CD8-positive, alpha-beta memory T cell (primary cell): ENCODE data around the gene CANX. TPM values are rescaled to one million over a fixed set of nuclear protein-coding genes. Genes with fewer than 3 reads are reported as not detected.
"Not testable (repeated sequence)": the region's sequence is repeated elsewhere in the genome, so short reads cannot be mapped to it uniquely, and the experiment has no call there.

Source experiments
- CTCF ChIA-PET: fragments of 350-600 bp; sonication (Branson Sonifier 250); formaldehyde crosslinking; loops from one replicate; lab custom pipeline; 2021; ENCODE audit warnings: antibody characterized with exemption; lab: Charles Lee
- POLR2A ChIA-PET: fragments of 350-600 bp; sonication (Branson Sonifier 250); formaldehyde crosslinking; loops from one replicate; lab custom pipeline; 2021; ENCODE audit warnings: antibody characterized with exemption; lab: Charles Lee
- DNase-seq, 5 donors: peaks; one replicate each; pipeline versions ENCODE4 v3.0.0 to v3.0.0-alpha.2; 2020 to 2022; ENCODE audit warnings: mixed read lengths in 1 of 5
- H3K27ac ChIP-seq: one replicate; pipeline ENCODE4 v1.7.0; 2013; ENCODE audit warnings: low read depth, mild to moderate bottlenecking, low read length, moderate library complexity
- H3K27me3 ChIP-seq: 2 replicates; pipeline ENCODE4 v1.7.0; 2013; ENCODE audit warnings: low read length, mild to moderate bottlenecking; ENCODE audit not compliant: insufficient read depth, poor library complexity, severe bottlenecking
- H3K36me3 ChIP-seq: 2 replicates; pipeline ENCODE4 v1.7.0; 2013; ENCODE audit warnings: mild to moderate bottlenecking, low read length, moderate library complexity; ENCODE audit not compliant: insufficient read depth
- H3K4me1 ChIP-seq: 2 replicates; pipeline ENCODE4 v1.7.0; 2013; ENCODE audit warnings: mild to moderate bottlenecking, low read length, moderate library complexity; ENCODE audit not compliant: insufficient read depth
- H3K4me3 ChIP-seq: 2 replicates; pipeline ENCODE4 v1.7.0; 2013; ENCODE audit warnings: mild to moderate bottlenecking, low read length
- H3K9me3 ChIP-seq: 2 replicates; pipeline ENCODE4 v1.7.0; 2013; ENCODE audit warnings: mild to moderate bottlenecking, low read length
- H3K27ac Mint-ChIP-seq, 8 donors: one replicate each; pipeline ENCODE4 v1.8.0; 2020 to 2021; ENCODE audit warnings: mixed read lengths in 8 of 8, mild to moderate bottlenecking in 6 of 8, inconsistent platforms in 3 of 8, moderate library complexity in 3 of 8
- H3K27me3 Mint-ChIP-seq, 2 donors: one replicate each; pipeline ENCODE4 v1.8.0; 2020 to 2021; ENCODE audit warnings: mixed read lengths in 2 of 2, mild to moderate bottlenecking in 1 of 2, moderate library complexity in 1 of 2
- H3K36me3 Mint-ChIP-seq, 3 donors: one replicate each; pipeline ENCODE4 v1.8.0; 2020 to 2021; ENCODE audit warnings: mixed read lengths in 3 of 3, inconsistent platforms in 1 of 3, mild to moderate bottlenecking in 1 of 3
- H3K4me1 Mint-ChIP-seq, 3 donors: one replicate each; pipeline ENCODE4 v1.8.0; 2020 to 2021; ENCODE audit warnings: mixed read lengths in 3 of 3, inconsistent platforms in 1 of 3, mild to moderate bottlenecking in 1 of 3
- H3K4me3 Mint-ChIP-seq, 7 donors: one replicate each; pipeline ENCODE4 v1.8.0; 2020 to 2021; ENCODE audit warnings: mixed read lengths in 7 of 7, mild to moderate bottlenecking in 6 of 7, moderate library complexity in 4 of 7, inconsistent platforms in 2 of 7
- H3K9me3 Mint-ChIP-seq, 5 donors: one replicate each; pipeline ENCODE4 v1.8.0; 2020 to 2022; ENCODE audit warnings: mixed read lengths in 5 of 5, mild to moderate bottlenecking in 3 of 5, moderate library complexity in 2 of 5, inconsistent platforms in 1 of 5
- polyA plus RNA-seq: library from polyadenylated mRNA; unstranded; fragments of 300-500 nt; fragmentation: Illumina TruSeq; gene quantifications from one replicate; pipeline ENCODE4 v1.2.3, GENCODE V29; 2021
- total RNA-seq, 2 experiments: library from RNA; stranded (reverse); gene quantifications; one replicate each; pipeline ENCODE4 v1.2.3, GENCODE V29; 2021

CANX gene
- total and polyA plus RNA-seq, 3 experiments from 2014 or later, result 283 to 710 (median 694) TPM

DNA sequence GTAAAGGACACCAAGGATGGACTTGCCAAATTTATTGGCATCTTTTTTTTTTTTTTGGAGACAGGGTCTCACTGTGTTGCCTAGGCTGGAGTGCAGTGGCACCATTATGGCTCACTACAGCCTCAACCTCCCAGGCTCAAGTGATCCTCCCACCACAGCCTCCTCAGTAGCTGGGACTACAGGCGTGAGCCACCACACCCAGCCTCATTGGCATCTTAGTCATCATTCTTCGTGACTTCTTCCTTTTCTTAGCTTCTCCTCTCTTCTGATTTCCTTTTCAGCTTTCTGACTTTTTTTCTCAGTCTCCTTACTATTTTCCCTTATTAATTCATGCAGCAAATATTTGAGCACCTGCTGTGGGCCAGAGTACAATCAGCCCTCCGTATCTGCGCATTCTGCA lies 40.0 kb downstream of the CANX start:
- Histone ChIP-seq H3K9me3 (no peaks in the 10 kb centered on the region), H3K4me1 (peaks cover 53% of the 10 kb centered on the region), H3K27me3 (no peaks in the 10 kb centered on the region), H3K27ac (no peak overlapping the region), H3K36me3 (no peaks in the 10 kb centered on the region), H3K4me3 (no peak overlapping the region)
- peaks cover 0 to 42% (median 11%) of the 10 kb centered on the region in 3 donors for H3K36me3 Mint-ChIP-seq
- H3K9me3 Mint-ChIP-seq, result no peaks in the 10 kb centered on the region
- H3K27me3 Mint-ChIP-seq, result no peaks in the 10 kb centered on the region
- ChIA-PET POLR2A (interaction anchor here (0.8 kb wide), 1 partner anchor 35 kb away, joined by 3 read pairs; no protein-coding TSS in a partner anchor), CTCF (interaction anchor here (0.5 to 0.8 kb wide), 2 partner anchors 16 to 27 kb away, joined by 3 read pairs; no protein-coding TSS in a partner anchor)
- no peak for DNase-seq
- peak overlapping the region; percentile 2 to 84 (median 74) for H3K27ac Mint-ChIP-seq
- H3K4me3 Mint-ChIP-seq, result peak overlapping the region in 3 of 7 donors; percentile 8 to 73 (median 47)
- peaks cover 56 to 77% (median 74%) of the 10 kb centered on the region in 3 donors for H3K4me1 Mint-ChIP-seq

DNA sequence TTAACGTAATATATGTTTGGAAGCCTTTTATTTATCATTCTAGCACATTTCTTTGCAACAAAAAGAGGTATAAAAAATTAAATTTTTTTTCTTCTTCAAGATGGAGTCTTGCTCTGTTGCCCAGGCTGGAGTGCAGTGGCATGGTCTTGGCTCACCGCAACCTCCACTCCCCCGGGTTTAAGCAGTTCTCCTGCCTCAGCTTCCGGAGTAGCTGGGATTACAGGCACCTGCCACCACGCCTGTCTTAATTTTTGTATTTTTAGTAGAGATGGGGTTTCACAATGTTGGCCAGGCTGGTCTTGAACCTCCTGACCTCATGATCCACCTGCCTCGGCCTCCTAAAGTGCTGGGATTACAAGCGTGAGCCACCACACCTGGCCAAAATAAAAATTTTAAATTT lies 45.3 kb downstream of the CANX start:
- POLR2A ChIA-PET, H3K27ac ChIP-seq, H3K4me3 ChIP-seq, H3K27me3 ChIP-seq, H3K4me3 Mint-ChIP-seq, H3K27me3 Mint-ChIP-seq, DNase-seq, H3K4me1 ChIP-seq, H3K9me3 Mint-ChIP-seq, H3K36me3 ChIP-seq, H3K9me3 ChIP-seq, H3K27ac Mint-ChIP-seq: not testable (repeated sequence)
- Mint-ChIP-seq H3K4me1 (peaks cover 33 to 54% (median 46%) of the 10 kb centered on the region in 3 donors), H3K36me3 (peaks cover 0 to 28% (median 2%) of the 10 kb centered on the region in 3 donors)
- CTCF ChIA-PET, result interaction anchor here (0.7 kb wide), 1 partner anchor 153 kb away, joined by 3 read pairs; no protein-coding TSS in a partner anchor

GRCh38 chr5:179746872-179747271 lies 48.1 kb downstream of the CANX start:
- Histone ChIP-seq H3K4me1 (no peaks in the 10 kb centered on the region), H3K36me3 (no peaks in the 10 kb centered on the region), H3K27ac (no peak overlapping the region), H3K9me3 (no peaks in the 10 kb centered on the region), H3K4me3 (no peak overlapping the region), H3K27me3 (no peaks in the 10 kb centered on the region)
- Mint-ChIP-seq H3K4me1 (peaks cover 27 to 52% (median 37%) of the 10 kb centered on the region in 3 donors), H3K9me3 (no peaks in the 10 kb centered on the region), H3K27ac (peak overlapping the region in 6 of 8 donors; percentile 1 to 88 (median 60)), H3K27me3 (no peaks in the 10 kb centered on the region), H3K4me3 (peak overlapping the region in 1 of 7 donors; percentile 48), H3K36me3 (peaks cover 0 to 29% (median 2%) of the 10 kb centered on the region in 3 donors)
- POLR2A ChIA-PET, result no interaction called here
- DNase-seq, result no peak
- CTCF ChIA-PET, result no interaction called here

- H3K9me3 ChIP-seq, result no peaks in the 10 kb centered on the region
- H3K27ac ChIP-seq, result no peak overlapping the region
- H3K27me3 ChIP-seq, result no peaks in the 10 kb centered on the region
- no peak overlapping the region for H3K4me3 Mint-ChIP-seq
- H3K36me3 ChIP-seq, result no peaks in the 10 kb centered on the region
- no peaks in the 10 kb centered on the region for H3K27me3 Mint-ChIP-seq
- H3K9me3 Mint-ChIP-seq, result no peaks in the 10 kb centered on the region
- peaks cover 26 to 48% (median 35%) of the 10 kb centered on the region in 3 donors for H3K4me1 Mint-ChIP-seq
- ChIA-PET CTCF (no interaction called here), POLR2A (no interaction called here)
- no peaks in the 10 kb centered on the region for H3K4me1 ChIP-seq
- peak overlapping the region in 1 of 8 donors; percentile 23 for H3K27ac Mint-ChIP-seq
- H3K36me3 Mint-ChIP-seq, result peaks cover 0 to 27% (median 2%) of the 10 kb centered on the region in 3 donors
- DNase-seq, result no peak
- H3K4me3 ChIP-seq, result no peak overlapping the region
Observed at GRCh38 chr5:179747811-179748210, 49.0 kb downstream of the CANX start.

DNA sequence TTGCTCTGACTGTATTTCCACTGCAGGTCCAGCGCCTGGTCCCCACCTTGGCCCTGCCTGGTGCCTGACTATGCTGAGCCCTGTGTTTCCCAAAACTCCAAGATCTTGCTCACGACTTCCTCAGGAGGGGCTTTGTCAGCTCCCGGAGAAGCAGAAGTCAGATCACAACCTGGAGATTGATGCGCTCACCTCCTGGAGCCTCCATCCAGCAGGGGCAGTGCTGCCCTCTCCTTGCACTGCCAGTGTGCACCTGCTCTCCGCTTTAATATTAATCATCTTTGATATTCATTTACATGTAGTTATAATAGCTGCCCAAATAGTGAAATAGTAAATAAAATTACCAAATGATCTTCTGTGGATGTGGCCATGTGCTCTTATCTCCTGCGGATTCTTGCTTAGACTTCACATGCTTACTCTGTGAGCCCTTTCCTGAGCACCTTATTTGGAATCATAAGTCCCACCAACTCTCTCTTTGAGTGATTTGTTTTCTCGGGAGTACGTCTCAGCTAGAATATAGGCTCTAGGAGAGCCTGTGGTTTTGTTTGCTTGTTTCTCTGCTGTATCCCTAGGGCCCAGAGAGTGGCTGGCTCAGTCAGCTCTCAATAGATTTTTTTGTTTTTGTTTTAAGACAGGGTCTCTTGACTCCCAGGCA lies 51.2 kb downstream of the CANX start:
- Mint-ChIP-seq H3K27ac (peak overlapping the region in 5 of 8 donors; percentile 8 to 84 (median 66)), H3K4me1 (peaks cover 41 to 63% (median 47%) of the 10 kb centered on the region in 3 donors), H3K36me3 (peaks cover 0 to 33% (median 5%) of the 10 kb centered on the region in 3 donors), H3K9me3 (no peaks in the 10 kb centered on the region), H3K4me3 (no peak overlapping the region), H3K27me3 (no peaks in the 10 kb centered on the region)
- Histone ChIP-seq H3K36me3 (no peaks in the 10 kb centered on the region), H3K9me3 (no peaks in the 10 kb centered on the region), H3K4me1 (peaks cover 14% of the 10 kb centered on the region), H3K27me3 (no peaks in the 10 kb centered on the region), H3K4me3 (no peak overlapping the region), H3K27ac (no peak overlapping the region)
- POLR2A ChIA-PET, result interaction anchor here (0.5 to 0.6 kb wide), 3 partner anchors 21 to 136 kb away, joined by 3 to 8 read pairs (median 3); no protein-coding TSS in a partner anchor
- CTCF ChIA-PET, result interaction anchor here (1.0 to 1.4 kb wide), 2 partner anchors 10 to 13 kb away, joined by 3 to 4 read pairs; no protein-coding TSS in a partner anchor
- no peak for DNase-seq

- ChIA-PET CTCF (interaction anchor here (1.2 to 1.4 kb wide), 2 partner anchors 9 to 15 kb away, joined by 3 to 6 read pairs; no protein-coding TSS in a partner anchor), POLR2A (no interaction called here)
- Mint-ChIP-seq H3K9me3 (no peaks in the 10 kb centered on the region), H3K4me1 (peaks cover 39 to 60% (median 41%) of the 10 kb centered on the region in 3 donors), H3K36me3 (peaks cover 0 to 24% (median 3%) of the 10 kb centered on the region in 3 donors), H3K27ac (peak overlapping the region in 3 of 8 donors; percentile 50 to 53 (median 51)), H3K4me3 (no peak overlapping the region), H3K27me3 (no peaks in the 10 kb centered on the region)
- Histone ChIP-seq H3K4me1 (peaks cover 14% of the 10 kb centered on the region), H3K27ac (no peak overlapping the region), H3K27me3 (no peaks in the 10 kb centered on the region), H3K36me3 (no peaks in the 10 kb centered on the region), H3K9me3 (no peaks in the 10 kb centered on the region), H3K4me3 (no peak overlapping the region)
- no peak for DNase-seq
Observed at GRCh38 chr5:179753971-179754370, 55.2 kb downstream of the CANX start.

DNA sequence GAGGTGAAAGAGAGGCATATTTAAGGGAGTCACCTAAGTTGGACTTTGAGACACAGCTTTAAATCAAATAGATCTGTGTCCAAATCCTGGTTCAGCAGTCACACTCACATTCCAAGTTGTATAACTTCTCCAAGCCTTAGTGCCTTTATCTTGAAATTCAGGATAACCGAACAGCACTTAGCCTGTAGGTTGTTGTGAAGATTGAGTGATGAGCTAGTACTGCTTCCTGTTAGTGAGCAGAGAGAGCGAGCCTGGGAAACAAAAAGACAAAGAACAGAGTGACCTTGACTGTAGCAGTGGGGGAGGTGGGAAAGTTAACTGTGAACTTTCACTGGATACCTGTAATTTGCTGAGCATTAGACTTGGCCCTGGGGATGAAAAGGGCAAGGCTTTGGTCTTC lies 56.3 kb downstream of the CANX start:
- Histone ChIP-seq H3K27ac (no peak overlapping the region), H3K36me3 (no peaks in the 10 kb centered on the region), H3K9me3 (no peaks in the 10 kb centered on the region), H3K27me3 (no peaks in the 10 kb centered on the region), H3K4me1 (peaks cover 16% of the 10 kb centered on the region), H3K4me3 (no peak overlapping the region)
- peak overlapping the region; percentile 2 to 67 (median 36) for H3K27ac Mint-ChIP-seq
- H3K4me3 Mint-ChIP-seq, result no peak overlapping the region
- H3K9me3 Mint-ChIP-seq, result no peaks in the 10 kb centered on the region
- H3K27me3 Mint-ChIP-seq, result no peaks in the 10 kb centered on the region
- ChIA-PET POLR2A (interaction anchor here (0.7 kb wide), 1 partner anchor 39 kb away, joined by 5 read pairs; no protein-coding TSS in a partner anchor), CTCF (interaction anchor here (1.2 to 1.4 kb wide), 3 partner anchors 8 to 41 kb away, joined by 3 to 7 read pairs (median 6); no protein-coding TSS in a partner anchor)
- H3K36me3 Mint-ChIP-seq, result peaks cover 0 to 18% (median 3%) of the 10 kb centered on the region in 3 donors
- H3K4me1 Mint-ChIP-seq, result peaks cover 48 to 62% (median 48%) of the 10 kb centered on the region in 3 donors
- DNase-seq, result no peak

DNA sequence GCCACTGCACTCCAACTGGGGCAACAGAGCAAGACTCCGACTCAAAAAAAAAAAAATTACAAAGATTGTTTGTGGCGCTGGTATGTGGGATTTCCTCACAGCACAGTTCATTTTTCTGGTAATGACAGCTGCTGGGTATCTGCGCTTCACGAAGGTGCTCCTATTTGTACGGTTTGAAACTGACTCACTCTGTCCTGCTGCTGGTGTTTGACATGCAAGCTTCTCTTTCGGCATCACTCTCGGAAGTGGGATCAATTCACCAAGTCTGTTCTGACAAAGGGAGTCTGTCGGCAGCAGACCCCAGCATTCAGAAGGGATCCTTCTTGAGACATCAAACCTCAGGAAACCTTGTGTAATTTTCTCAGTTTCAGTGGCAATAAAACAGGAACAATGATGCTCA lies 60.2 kb downstream of the CANX start:
- Mint-ChIP-seq H3K27ac (peak overlapping the region in 2 of 8 donors; percentile 24 to 70), H3K4me1 (peaks cover 56 to 78% (median 66%) of the 10 kb centered on the region in 3 donors), H3K4me3 (no peak overlapping the region), H3K9me3 (no peaks in the 10 kb centered on the region), H3K36me3 (peaks cover 0 to 8% (median 0%) of the 10 kb centered on the region in 3 donors), H3K27me3 (no peaks in the 10 kb centered on the region)
- H3K36me3 ChIP-seq, result no peaks in the 10 kb centered on the region
- H3K9me3 ChIP-seq, result no peaks in the 10 kb centered on the region
- DNase-seq, result no peak
- H3K4me1 ChIP-seq, result peaks cover 37% of the 10 kb centered on the region
- no peak overlapping the region for H3K27ac ChIP-seq
- no peaks in the 10 kb centered on the region for H3K27me3 ChIP-seq
- POLR2A ChIA-PET, result no interaction called here
- CTCF ChIA-PET, result no interaction called here
- H3K4me3 ChIP-seq, result no peak overlapping the region
